ENCODE results near the gene RAB35. TPM values are rescaled to one million over a fixed set of nuclear protein-coding genes. Genes with fewer than 3 reads are reported as not detected.

Gene RAB35
- total and polyA plus RNA-seq, 12 donors, result 13.5 to 49.5 (median 26.7) TPM

DNA sequence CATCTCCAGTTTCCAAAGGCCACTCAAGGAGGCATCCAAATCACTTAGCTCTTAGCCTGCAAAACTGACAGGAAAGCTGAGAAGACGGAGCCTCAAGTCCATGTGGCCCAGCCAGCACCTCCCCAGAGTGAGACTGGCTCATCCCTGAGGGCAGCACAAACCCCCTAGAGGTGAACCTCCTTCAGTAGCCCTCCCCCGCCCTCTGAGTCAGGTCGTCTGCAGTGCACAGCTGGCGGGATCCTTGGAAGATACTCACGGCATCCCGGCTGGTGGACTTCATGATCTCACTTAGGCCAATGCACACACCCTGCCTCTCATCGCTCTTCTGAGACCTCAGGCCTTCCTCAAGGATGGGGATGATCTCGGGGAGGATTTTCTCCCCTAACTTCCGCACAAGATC, 24.1 kb upstream of the RAB35 start:
- peaks cover 0 to 100% of the 10 kb centered on the region in 2 donors for H3K36me3 ChIP-seq (replicated peaks in 1 of 2)
- no peaks in the 10 kb centered on the region for H3K9me3 ChIP-seq (replicated peaks in 1 of 3)
- no peaks in the 10 kb centered on the region for H3K27me3 ChIP-seq
- TF ChIP-seq POLR2A (IDR thresholded peaks at IDR 0.05), result no peak
- TF ChIP-seq, protein P1, sequence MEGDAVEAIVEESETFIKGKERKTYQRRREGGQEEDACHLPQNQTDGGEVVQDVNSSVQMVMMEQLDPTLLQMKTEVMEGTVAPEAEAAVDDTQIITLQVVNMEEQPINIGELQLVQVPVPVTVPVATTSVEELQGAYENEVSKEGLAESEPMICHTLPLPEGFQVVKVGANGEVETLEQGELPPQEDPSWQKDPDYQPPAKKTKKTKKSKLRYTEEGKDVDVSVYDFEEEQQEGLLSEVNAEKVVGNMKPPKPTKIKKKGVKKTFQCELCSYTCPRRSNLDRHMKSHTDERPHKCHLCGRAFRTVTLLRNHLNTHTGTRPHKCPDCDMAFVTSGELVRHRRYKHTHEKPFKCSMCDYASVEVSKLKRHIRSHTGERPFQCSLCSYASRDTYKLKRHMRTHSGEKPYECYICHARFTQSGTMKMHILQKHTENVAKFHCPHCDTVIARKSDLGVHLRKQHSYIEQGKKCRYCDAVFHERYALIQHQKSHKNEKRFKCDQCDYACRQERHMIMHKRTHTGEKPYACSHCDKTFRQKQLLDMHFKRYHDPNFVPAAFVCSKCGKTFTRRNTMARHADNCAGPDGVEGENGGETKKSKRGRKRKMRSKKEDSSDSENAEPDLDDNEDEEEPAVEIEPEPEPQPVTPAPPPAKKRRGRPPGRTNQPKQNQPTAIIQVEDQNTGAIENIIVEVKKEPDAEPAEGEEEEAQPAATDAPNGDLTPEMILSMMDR (IDR thresholded peaks at IDR 0.05), result no peak
- H3K27ac ChIP-seq, result no peak overlapping the region
- no peaks in the 10 kb centered on the region for H3K4me1 ChIP-seq (replicated peaks in 1 of 2)
- DNase-seq, result no peak
- intact Hi-C loops (cut with DNase I), result no loop called here
- H3K4me3 ChIP-seq, result no peak overlapping the region
- 93 to 100% (median 97%) methylated on average over 1 to 9 of the region's 9 CpGs for WGBS, 4 donors

DNA sequence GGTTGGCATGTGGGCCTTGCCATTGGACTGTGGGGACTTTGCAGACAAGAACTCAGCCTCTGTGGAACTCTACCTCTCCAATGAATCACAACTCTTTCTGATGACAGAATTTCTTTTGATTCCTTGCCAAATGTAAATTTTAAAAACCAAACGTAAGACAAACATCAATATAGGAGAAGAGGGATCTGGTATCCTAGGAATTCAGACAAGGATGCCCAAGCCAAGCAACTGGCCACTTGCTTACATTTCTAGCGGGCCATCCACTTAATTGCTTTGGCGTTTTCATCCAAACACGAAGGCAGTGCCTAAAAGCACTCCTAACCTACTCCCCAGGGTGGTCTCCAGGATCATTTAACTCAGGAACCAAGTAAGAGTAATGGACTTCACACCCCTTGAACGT, 23.4 kb upstream of the RAB35 start:
- intact Hi-C loops (cut with DNase I), result loop anchor here in 1 of 2 donors (5.0 kb wide), 1 partner anchor 37 kb away; no protein-coding TSS in a partner anchor
- no peak overlapping the region for H3K4me3 ChIP-seq
- H3K36me3 ChIP-seq (replicated peaks in 1 of 2), result peaks cover 0 to 100% of the 10 kb centered on the region in 2 donors

DNA sequence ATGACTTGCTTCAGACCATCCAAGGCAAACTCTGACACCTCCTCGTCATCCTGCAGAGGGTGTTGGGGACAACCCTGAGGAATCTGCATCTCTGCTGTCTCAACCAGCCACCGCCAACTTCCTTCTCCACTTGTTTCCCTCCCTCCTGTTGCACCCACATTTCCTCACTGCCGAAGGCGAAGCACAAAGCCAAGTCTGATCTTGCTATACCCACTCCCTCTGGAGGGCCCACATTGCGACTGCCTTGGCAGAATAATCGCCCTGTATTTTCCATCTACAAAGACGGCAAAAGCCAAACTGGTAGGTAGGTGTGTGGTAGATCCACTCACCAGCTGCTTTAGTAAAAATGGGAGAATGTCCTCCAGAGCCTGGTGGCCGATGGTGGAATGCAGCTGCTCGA, 21.8 kb upstream of the RAB35 start:
- H3K36me3 ChIP-seq (replicated peaks in 1 of 2), result peaks cover 0 to 100% of the 10 kb centered on the region in 2 donors
- H3K4me1 ChIP-seq (replicated peaks in 1 of 2), result no peaks in the 10 kb centered on the region
- 93 to 98% (median 96%) methylated on average over 8 to 9 of the region's 9 CpGs for WGBS, 4 donors

More for the DNA sequence above, 23.4 kb upstream of the RAB35 start:
- 80 to 83% (median 82%) methylated on average over 5 of the region's 5 CpGs for WGBS, 4 donors
- no peak for DNase-seq
- no peak overlapping the region for H3K27ac ChIP-seq
- no peaks in the 10 kb centered on the region for H3K9me3 ChIP-seq (replicated peaks in 1 of 3)
- TF ChIP-seq, protein P1 (IDR thresholded peaks at IDR 0.05), result no peak
- TF ChIP-seq POLR2A (IDR thresholded peaks at IDR 0.05), result no peak
- no peaks in the 10 kb centered on the region for H3K27me3 ChIP-seq
- H3K4me1 ChIP-seq (replicated peaks in 1 of 2), result no peaks in the 10 kb centered on the region

DNA sequence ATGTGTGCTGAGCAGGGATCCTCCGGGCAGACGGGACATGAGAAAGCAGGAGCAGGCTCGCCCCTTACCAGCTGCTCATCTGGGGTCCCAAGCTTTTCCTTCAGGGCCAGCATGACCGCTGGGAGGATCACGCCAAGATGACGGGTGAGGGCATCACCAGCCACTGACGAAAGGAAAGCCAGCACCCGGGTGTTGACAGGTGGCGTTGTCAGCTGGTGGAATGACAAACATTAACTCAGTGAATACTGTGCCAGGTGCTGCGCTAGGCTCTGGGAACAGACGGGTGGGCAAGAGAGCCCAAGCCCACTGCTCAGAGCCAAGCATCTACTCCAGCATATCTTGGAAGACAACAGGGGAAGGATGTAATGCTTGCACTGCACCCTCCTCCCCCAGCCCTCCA, 21.3 kb upstream of the RAB35 start:
- TF ChIP-seq POLR2A (IDR thresholded peaks at IDR 0.05), result no peak
- TF ChIP-seq, protein P1 (IDR thresholded peaks at IDR 0.05), result no peak
- Histone ChIP-seq H3K4me3 (no peak overlapping the region), H3K4me1 (replicated peaks in 1 of 2) (no peaks in the 10 kb centered on the region), H3K9me3 (replicated peaks in 1 of 3) (no peaks in the 10 kb centered on the region), H3K27ac (no peak overlapping the region), H3K36me3 (replicated peaks in 1 of 2) (peaks cover 0 to 100% of the 10 kb centered on the region in 2 donors), H3K27me3 (no peaks in the 10 kb centered on the region)
- no peak for DNase-seq
- intact Hi-C loops (cut with DNase I), result loop anchor here in 1 of 2 donors (5.0 kb wide), 1 partner anchor 39 kb away; no protein-coding TSS in a partner anchor
- 91 to 95% (median 94%) methylated on average over 6 to 11 of the region's 11 CpGs for WGBS, 4 donors

More for the DNA sequence above, 21.8 kb upstream of the RAB35 start:
- no peak overlapping the region for H3K4me3 ChIP-seq
- intact Hi-C loops (cut with DNase I), result loop anchor here in 1 of 2 donors (5.0 kb wide), 1 partner anchor 39 kb away; no protein-coding TSS in a partner anchor
- no peaks in the 10 kb centered on the region for H3K9me3 ChIP-seq (replicated peaks in 1 of 3)
- no peak overlapping the region for H3K27ac ChIP-seq
- H3K27me3 ChIP-seq, result no peaks in the 10 kb centered on the region
- no peak for TF ChIP-seq POLR2A (IDR thresholded peaks at IDR 0.05)
- TF ChIP-seq, protein P1 (IDR thresholded peaks at IDR 0.05), result no peak
- DNase-seq, result no peak
